Measurements from ENCODE around the gene NKD2.

The NKD2 gene

DNA sequence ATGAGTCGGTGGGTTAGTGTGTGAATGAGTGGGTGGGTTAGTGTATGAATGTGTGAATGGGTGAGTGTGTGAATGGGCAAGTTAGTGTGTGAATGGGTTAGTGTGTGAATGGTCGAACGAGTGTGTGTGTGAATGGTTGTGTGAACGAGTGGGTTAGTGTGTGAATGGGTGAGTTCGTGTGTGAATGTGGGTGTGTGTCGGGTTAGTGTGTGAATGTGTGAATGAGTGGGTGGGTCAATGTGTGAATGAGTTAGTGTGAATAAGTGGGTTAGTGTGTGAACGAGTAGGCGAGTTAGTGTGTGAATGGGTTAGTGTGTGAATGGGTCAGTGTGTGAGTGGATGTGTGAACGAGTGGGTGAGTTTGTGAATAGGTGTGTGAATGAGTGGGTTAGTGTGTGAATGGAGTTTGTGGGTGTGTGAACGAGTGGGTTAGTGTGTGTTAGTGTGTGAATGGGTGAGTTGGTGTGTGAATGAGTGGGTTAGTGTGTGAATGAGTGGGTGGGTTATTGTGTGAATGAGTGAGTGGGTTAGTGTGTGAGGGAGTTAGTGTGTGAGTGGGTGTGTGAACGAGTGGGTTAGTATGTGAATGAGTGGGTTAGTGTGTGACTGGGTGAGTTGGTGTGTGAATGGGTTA is 38.8 kb downstream of the NKD2 start:
- no peak for DNase-seq

DNA sequence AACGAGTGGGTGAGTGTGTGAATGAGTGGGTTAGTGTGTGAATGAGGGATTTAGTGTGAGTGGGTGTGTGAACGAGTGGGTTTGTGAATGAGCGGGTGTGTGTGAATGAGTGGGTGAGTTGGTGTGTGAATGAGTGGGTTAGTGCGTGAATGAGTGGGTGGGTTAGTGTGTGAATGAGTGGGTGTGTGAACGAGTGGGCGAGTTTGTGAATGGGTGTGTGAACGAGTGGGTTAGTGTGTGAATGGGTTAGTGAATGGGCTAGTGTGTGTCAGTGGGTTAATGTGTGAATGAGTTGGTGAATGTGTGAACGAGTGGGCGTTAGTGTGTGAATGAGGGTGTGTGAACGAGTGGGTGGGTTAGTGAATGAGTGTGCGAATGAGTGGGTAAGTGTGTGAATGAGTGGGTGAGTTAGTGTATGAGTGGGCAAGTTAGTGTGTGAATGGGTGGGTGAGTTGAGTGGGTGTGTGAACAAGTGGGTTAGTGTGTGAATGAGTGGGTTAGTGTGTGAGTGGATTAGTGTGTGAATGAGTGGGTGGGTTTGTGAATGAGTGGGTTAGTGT is 39.6 kb downstream of the NKD2 start:
- no peak for DNase-seq

- DNase-seq = no peak
Observed at GRCh38 chr5:1048861-1049838, 40.5 kb downstream of the NKD2 start.

DNA sequence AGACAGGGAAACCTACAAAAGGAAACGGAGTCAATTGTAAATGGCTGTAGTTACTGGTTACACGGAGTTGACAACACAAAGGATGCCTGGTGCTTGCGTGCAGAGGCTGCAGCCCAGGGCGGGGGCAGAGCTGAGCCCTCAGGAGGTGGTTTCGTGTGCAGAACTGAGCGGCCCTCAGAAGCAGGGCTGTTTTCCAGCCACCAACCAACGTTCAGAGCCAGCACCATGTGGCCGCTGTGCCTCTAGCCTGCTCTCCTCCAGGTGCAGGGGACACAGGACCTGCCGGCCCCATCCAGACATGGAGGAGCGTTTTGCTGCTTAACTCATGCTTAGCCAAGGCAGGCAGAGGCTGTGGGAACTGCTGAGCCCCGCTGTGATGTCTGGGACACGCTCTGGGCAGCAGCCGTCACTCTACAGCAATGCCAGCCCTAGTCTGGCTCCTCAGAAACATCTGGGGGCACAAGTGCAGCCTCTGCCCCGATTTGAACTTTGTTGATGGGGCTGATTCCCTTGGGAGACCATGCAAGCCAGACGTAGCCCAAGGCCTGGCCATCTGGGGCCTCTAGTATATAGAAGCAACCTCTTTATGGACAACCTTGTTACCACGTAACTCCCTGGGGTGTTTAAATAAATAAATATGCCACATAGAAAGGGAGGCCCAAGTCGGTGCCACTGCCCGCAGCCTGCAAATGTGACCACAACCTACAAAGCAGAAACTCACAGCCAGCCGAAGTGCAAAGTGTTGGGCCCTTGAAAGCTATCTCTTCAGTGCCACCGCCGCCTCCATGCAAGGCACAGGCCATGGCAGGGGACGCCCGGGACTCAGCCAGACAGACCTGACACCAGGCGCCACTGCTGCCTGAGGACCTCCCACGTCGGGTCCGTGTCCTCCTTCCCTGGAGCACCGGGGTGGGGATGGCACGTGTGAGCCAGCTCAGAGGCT is 42.1 kb downstream of the NKD2 start:
- no peak for DNase-seq

- DNase-seq = no peak
Observed at GRCh38 chr5:1051366-1051720, 42.7 kb downstream of the NKD2 start.

DNA sequence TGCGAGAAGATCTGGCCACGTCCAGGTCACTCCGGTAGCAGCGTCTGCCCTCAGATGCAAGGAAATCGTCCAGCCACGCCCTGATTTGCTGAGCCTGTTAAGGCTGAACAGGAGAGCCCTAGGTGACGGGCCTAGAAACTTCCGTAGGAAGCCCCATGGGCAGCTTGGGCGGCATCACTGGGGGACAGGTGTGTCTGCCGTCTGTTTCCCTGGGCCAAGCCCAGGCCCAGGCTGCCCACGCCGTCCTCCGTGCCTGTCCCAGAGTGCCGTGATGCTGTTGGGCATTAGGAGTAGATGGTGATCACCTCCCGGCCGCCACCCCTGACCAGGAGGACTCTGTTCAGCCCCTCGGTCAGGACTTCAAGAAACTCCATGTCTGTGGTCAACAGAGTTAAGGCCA is 43.5 kb downstream of the NKD2 start:
- DNase-seq = no peak

GRCh38 chr5:1052641-1053390 is 44.2 kb downstream of the NKD2 start:
- DNase-seq = no peak

DNA sequence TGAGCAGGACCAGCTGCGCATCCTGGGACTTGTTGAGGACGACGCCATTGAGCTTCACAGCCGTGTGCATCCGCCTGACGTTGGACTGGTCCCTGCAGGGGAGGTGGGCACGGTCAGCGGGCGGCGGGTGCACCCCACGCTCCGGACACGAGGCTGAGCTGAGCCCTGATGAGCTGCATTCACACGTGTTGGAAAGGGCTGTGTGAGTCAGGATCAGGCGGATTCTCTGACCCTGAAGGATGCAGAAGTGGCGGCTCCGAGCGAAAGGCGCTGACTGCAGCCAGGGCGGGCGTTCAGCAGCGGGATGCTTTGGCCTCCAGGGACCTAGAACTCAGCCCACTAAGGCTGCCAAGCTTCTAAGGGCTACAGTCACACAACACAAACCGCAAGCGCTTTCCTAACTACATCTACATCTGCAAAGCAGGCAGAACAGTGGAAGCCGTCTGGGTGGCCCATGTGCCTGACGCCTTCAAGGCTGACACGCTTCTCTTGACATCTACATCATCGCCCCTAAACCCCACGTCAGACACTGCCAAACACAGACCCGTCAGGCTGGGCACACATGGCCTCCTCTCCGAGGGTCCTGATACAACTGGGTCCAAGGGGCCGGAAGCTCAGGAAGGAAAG is 44.9 kb downstream of the NKD2 start:
- no peak for DNase-seq

GRCh38 chr5:1054018-1054798 is 45.6 kb downstream of the NKD2 start:
- no peak for DNase-seq

DNA sequence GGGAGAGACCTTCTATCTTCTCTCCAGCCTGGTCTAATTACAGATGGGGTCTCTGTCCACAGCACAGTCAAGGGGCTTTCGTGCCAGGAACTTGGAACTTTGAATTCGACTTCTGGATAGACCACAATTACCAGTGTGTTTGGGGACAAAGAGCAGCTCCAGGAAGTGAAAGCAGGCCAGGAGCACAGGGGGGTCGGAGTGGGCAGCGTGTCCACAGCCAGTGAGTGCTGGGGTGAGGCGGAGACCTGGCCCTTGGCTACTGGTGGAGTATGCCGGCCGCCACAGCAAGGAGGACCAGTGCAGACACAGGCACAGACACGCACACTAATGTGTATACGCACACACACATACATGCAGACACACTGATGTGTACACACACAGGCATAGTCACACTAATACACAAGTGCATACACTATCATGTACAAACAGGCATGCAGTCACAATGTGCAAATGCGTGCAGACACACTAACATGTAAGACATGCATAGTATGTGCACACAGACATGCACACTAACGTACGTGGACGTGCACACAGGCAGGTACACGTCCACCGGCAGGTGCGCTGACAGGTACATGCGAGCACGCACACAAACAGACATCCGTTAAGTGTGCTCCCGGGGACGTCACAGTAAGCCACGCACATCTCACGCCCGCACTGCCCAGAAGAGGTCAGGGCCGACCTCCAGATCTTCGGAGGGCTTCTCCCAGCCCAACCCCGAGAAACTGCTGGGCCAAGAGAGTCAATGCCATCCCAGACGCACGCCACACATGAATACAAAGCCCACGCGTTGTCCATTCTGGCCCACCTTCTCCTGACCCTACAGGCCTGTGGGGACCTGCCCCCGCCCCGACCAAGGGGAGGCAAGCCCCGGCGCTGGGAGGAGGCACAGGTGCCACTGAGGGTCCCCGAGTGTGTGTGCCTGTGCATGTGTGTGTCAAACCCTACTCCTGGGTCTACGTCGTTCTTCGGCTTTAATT is 46.5 kb downstream of the NKD2 start:
- no peak for DNase-seq

GRCh38 chr5:1055896-1056610 is 47.5 kb downstream of the NKD2 start:
- no peak for DNase-seq

- DNase-seq = no peak
Observed at GRCh38 chr5:1056611-1057484, 48.2 kb downstream of the NKD2 start.

- no peak for DNase-seq
Observed at GRCh38 chr5:1057485-1058082, 49.0 kb downstream of the NKD2 start.

DNA sequence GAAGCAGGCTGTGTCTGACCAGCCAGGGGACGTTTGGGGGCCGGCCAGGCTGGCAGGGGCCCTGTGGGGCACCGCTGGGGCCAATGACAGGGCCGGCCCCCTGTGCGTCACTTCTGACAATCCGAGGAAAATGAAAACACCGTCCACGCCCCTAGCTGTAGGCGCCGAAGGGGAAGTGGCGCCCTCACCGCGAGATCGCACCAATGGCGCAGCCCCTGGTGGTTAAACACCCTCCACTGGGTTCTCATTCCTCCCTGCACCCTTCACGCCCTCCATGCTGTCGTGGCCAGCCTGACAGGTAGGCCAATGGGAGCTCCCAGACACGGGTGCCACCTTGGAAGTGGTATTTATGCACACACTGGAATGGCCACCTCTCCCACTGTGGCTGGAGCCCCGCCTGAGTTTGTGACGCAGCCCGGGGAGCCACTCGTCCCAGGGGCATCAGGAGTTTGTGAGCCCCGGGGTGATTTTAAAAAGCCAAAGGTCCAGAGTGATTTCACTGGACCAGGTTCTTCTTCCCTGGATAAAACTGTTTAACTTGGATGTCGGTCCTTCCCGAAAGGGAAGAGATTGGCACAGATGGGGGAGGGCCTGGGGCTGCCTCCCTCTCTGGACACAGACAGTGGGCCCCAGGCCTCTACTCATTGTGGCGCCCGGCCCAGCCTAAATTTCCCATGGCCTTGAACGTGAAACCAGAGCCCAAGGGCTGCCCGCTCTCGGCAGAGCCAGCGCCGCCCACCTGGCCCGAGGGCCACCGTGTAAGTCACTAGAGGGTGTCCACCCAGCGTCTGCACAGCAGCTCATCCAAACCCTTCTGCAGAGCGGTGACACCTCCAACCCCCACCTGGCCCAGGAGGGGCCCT is 49.7 kb downstream of the NKD2 start:
- no peak for DNase-seq

- DNase-seq = no peak
Observed at GRCh38 chr5:1058988-1059883, 50.6 kb downstream of the NKD2 start.
